K562 (cell line): ENCODE measurements around the gene BCL10. TPM values are rescaled to one million over a fixed set of nuclear protein-coding genes. Genes with fewer than 3 reads are reported as not detected.

ENCODE experiments used
- BRD4 ChIP-seq: fragments of 200-600 bp; sonication (generic); IDR thresholded peaks from 2 replicates; pipeline ENCODE4 v1.6.1; 2017; ENCODE audit warnings: inconsistent platforms
- ESRRB ChIP-seq: fragments of 250-450 bp; sonication (Bioruptor Pico); IDR thresholded peaks from 2 replicates; pipeline ENCODE4 v1.5.0; 2020; ENCODE audit warnings: mild to moderate bottlenecking, moderate library complexity, borderline replicate concordance
- FOXA1 ChIP-seq: fragments of 450-650 bp; IDR thresholded peaks from 2 replicates; pipeline ENCODE4 v1.6.1; 2016; ENCODE audit warnings: mild to moderate bottlenecking, borderline replicate concordance
- FOXJ3 ChIP-seq: sonication (generic); formaldehyde crosslinking; IDR thresholded peaks from 2 replicates; pipeline ENCODE4 v1.4.0; 2020; ENCODE audit warnings: mild to moderate bottlenecking, missing genetic modification reagents
- FUS ChIP-seq: fragments of 200-400 bp; formaldehyde crosslinking; optimal IDR thresholded peaks from 2 replicates; pipeline ENCODE3; 2017; ENCODE audit warnings: low read depth, low read length
- HDGF ChIP-seq: fragments of 450-650 bp; IDR thresholded peaks from 2 replicates; pipeline ENCODE4 v1.6.1; 2016
- HMGXB4 ChIP-seq: sonication (generic); formaldehyde crosslinking; IDR thresholded peaks from 2 replicates; pipeline ENCODE4 v1.8.1; 2023; ENCODE audit warnings: mild to moderate bottlenecking, missing genetic modification reagents
- MCM7 ChIP-seq, 2 experiments: fragments of 450-650 bp; IDR thresholded peaks; 2 replicates each; pipeline ENCODE4 v1.6.1; 2016 to 2018
- NONO ChIP-seq, 2 experiments: fragments of 200-400 bp in 1 of 2; fragments of 450-650 bp in 1 of 2; formaldehyde crosslinking in 1 of 2; IDR thresholded peaks; 2 replicates each; pipeline ENCODE4 v1.6.1; 2017; ENCODE audit warnings: low read depth in 2 of 2, mild to moderate bottlenecking in 2 of 2, moderate library complexity in 2 of 2, low read length in 1 of 2
- PCBP1 ChIP-seq: fragments of 200-400 bp; formaldehyde crosslinking; IDR thresholded peaks from 2 replicates; pipeline ENCODE4 v1.6.1; 2018; ENCODE audit warnings: mild to moderate bottlenecking, low read depth, low read length; ENCODE audit not compliant: poor library complexity, severe bottlenecking
- RAD51 ChIP-seq: fragments of 450-650 bp; IDR thresholded peaks from 2 replicates; pipeline ENCODE4 v1.7.1; 2016; ENCODE audit warnings: low read depth, mild to moderate bottlenecking, borderline replicate concordance
- TEAD1 ChIP-seq, 2 experiments: fragments of 450-650 bp in 1 of 2; sonication (generic) in 1 of 2; formaldehyde crosslinking; IDR thresholded peaks; 2 replicates each; pipeline versions ENCODE4 v1.4.0 to v1.8.0; 2020 to 2022; ENCODE audit warnings: mild to moderate bottlenecking in 2 of 2, missing genetic modification reagents in 1 of 2
- ZBED1 ChIP-seq: IDR thresholded peaks from 2 replicates; pipeline ENCODE4 v1.6.1; 2014
- ZBTB12 ChIP-seq: fragments of 250-450 bp; sonication (Bioruptor Pico); IDR thresholded peaks from 2 replicates; pipeline ENCODE4 v1.4.0; 2020
- ZNF140 ChIP-seq: fragments of 250-450 bp; sonication (Bioruptor Pico); IDR thresholded peaks from 2 replicates; pipeline ENCODE4 v1.8.0; 2021; ENCODE audit warnings: moderate library complexity, mild to moderate bottlenecking, inconsistent platforms
- ZNF561 ChIP-seq: fragments of 450-650 bp; formaldehyde crosslinking; conservative IDR thresholded peaks from 2 replicates; pipeline ENCODE4 v1.4.0; 2020; ENCODE audit warnings: mild to moderate bottlenecking, moderate library complexity
- ZNF609 ChIP-seq: sonication (generic); formaldehyde crosslinking; IDR thresholded peaks from 2 replicates; pipeline ENCODE4 v1.8.1; 2023; ENCODE audit warnings: missing genetic modification reagents, mild to moderate bottlenecking, borderline replicate concordance
- ZNF778 ChIP-seq: fragments of 450-650 bp; formaldehyde crosslinking; IDR thresholded peaks from 2 replicates; pipeline ENCODE4 v1.4.0; 2020; ENCODE audit warnings: mild to moderate bottlenecking, moderate library complexity
- polyA plus RNA-seq, 8 experiments: library from polyadenylated mRNA; depleted of rRNA in 4 of 8; stranded (reverse) in 5 of 8; unstranded in 3 of 8; fragments of >200 nt; fragmentation: Nextera tagmentation in 2 of 8; fragmentation: Illumina TruSeq in 1 of 8; extraction: Ambion mirVana in 2 of 8; extraction: Trizol in 1 of 8; gene quantifications; 2 replicates each; pipeline versions ENCODE4 v1.2.1 to v1.2.3, GENCODE V29; 2011 to 2014; ENCODE audit warnings: inconsistent platforms in 1 of 8, missing spikeins in 1 of 8
- total RNA-seq, 7 experiments: library from RNA; depleted of rRNA in 6 of 7; stranded (reverse); fragments of >200 nt in 6 of 7; fragmentation: Illumina TruSeq in 2 of 7; extraction: Trizol in 2 of 7; gene quantifications; 2 replicates each; pipeline versions ENCODE4 v1.2.1 to v1.2.3, GENCODE V29; 2011 to 2021; ENCODE audit warnings: low replicate concordance in 1 of 7
- TF ChIP-seq, protein P1 (sequence below): fragments of 450-650 bp; IDR thresholded peaks from 2 replicates; pipeline ENCODE4 v1.6.1; 2016; ENCODE audit warnings: borderline replicate concordance

Gene BCL10
- total and polyA plus RNA-seq, 9 of the 15 experiments (the other 6 are each of a cell fraction or from before 2014, with no cell fraction given): 8.0 to 19.4 (median 12.3) TPM

DNA sequence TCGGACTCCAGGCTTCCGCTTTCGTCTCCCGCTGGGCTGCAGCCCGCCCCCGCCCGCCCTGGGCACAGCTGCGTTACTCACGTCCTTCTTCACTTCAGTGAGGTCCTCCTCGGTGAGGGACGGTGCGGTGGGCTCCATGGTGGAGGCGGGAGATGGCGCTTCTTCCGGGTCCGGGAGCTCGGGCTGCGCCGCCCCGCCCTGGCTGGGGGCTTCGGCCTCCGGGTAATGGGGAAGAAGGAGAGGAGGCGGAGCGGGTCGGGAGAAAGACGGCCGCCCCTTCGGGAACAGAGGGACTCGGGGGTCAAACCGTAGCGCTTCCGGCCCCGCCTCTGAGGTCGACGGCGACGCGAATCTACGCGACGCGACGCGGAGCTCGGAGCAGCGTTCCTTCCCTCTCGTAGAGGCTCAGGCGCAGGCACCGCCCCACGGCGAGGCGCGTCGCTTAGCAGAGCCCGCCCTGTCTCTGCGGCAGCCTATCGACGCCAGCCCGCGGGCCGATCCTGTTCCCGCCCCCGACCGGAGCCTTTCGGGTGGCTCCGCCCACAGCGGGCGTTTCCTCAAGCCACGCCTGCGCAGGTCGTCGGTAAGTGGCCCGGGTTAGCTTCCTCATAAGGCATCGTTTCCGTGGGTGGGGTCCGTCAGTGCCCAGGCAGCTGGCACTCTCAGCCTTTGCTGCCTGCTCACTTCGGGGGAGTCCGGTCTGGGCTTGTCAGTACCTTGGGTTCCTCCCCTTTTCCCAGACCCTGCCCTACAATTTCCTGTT, at the start of gene BCL10 (continued):
- TF ChIP-seq, protein P1, sequence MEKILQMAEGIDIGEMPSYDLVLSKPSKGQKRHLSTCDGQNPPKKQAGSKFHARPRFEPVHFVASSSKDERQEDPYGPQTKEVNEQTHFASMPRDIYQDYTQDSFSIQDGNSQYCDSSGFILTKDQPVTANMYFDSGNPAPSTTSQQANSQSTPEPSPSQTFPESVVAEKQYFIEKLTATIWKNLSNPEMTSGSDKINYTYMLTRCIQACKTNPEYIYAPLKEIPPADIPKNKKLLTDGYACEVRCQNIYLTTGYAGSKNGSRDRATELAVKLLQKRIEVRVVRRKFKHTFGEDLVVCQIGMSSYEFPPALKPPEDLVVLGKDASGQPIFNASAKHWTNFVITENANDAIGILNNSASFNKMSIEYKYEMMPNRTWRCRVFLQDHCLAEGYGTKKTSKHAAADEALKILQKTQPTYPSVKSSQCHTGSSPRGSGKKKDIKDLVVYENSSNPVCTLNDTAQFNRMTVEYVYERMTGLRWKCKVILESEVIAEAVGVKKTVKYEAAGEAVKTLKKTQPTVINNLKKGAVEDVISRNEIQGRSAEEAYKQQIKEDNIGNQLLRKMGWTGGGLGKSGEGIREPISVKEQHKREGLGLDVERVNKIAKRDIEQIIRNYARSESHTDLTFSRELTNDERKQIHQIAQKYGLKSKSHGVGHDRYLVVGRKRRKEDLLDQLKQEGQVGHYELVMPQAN: peak; percentile 57
- TF ChIP-seq ZNF561 (CRISPR knock-in tag) (no peak), RAD51 (no peak), HDGF (no peak), NONO (IDR thresholded peaks at IDR 0.05; ENCODE audit: low read depth in 2 of 2, low read length in 1 of 2) (no peak), ESRRB (CRISPR knock-in tag) (no peak), FUS (no peak), ZNF609 (CRISPR knock-in tag) (no peak), FOXJ3 (CRISPR knock-in tag) (no peak), MCM7 (IDR thresholded peaks at IDR 0.05) (no peak), ZBTB12 (CRISPR knock-in tag) (peak; percentile 84), PCBP1 (no peak), BRD4 (no peak), HMGXB4 (CRISPR knock-in tag) (no peak), TEAD1 (CRISPR knock-in tag; IDR thresholded peaks at IDR 0.05) (peak in 1 of 2 experiments; percentile 32; a peak in 1 of 4 replicates), ZBED1 (no peak), FOXA1 (no peak), ZNF140 (CRISPR knock-in tag) (no peak), ZNF778 (CRISPR knock-in tag) (no peak)
